LNCaP clone FGC (cell line): ENCODE data around the gene PIGU.

Experiments used
- DNase-seq: peaks from one replicate; pipeline ENCODE4 v3.0.0-alpha.2; 2011; ENCODE audit warnings: low read depth
- H3K4me3 ChIP-seq: 2 replicates; pipeline ENCODE4 v1.5.1; 2011; ENCODE audit warnings: mild to moderate bottlenecking, low read depth, low read length, control low read depth
- CTCF ChIP-seq: IDR thresholded peaks from 2 replicates; pipeline ENCODE4 v1.5.1; 2012; ENCODE audit warnings: mild to moderate bottlenecking; ENCODE audit not compliant: control insufficient read depth, insufficient read depth; ENCODE audit errors: extremely low read depth

The PIGU gene

GRCh38 chr20:34709831-34710567 is 33.1 kb upstream of the PIGU start:
- DNase-seq: no peak
- peak; percentile 42 for TF ChIP-seq CTCF

DNA sequence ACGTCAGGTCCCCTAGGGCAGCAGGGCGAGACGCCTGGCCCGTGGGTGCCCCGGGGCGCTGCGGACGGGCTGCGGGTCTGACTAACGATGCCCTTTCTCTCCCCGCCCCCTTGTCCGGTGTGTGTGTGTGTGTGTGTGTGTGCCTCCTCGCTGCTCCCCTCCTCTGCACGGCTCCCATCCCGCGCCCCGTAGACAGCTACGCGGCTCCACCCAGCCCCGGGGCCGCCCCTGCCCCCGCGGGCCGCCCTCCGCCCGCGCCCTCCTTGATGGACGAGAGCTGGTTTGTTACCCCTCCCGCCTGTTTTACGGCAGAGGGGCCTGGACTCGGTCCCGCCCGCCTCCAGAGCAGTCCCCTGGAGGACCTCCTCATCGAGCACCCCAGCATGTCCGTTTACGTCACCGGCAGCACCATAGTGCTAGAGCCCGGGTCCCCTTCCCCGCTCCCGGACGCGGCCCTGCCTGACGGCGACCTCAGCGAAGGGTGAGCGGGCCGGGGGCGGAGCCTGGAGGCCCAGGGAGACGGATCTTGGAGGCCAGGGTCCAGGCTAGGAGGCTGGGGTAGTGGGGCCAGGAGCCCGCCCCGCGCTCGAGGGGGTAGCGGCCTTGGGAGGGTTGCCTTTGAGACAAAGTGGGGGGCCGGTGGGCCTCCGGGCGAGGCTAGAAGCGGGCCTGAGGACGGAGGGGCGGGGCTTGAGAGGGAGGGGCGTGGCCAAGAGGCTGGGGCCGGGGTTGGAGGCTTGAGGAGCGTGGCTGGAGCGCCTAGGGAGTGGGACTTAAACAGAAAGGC is 32.3 kb upstream of the PIGU start:
- no peak for TF ChIP-seq CTCF

More at GRCh38 chr20:34709831-34710567, 33.1 kb upstream of the PIGU start:
- H3K4me3 ChIP-seq: peak overlapping the region; percentile 48

GRCh38 chr20:34708621-34709043 is 31.7 kb upstream of the PIGU start:
- TF ChIP-seq CTCF: peak; percentile 46
- DNase-seq: no peak
- H3K4me3 ChIP-seq: no peak overlapping the region

More for the DNA sequence above, 32.3 kb upstream of the PIGU start:
- H3K4me3 ChIP-seq: peak overlapping the region; percentile 48
- no peak for DNase-seq

DNA sequence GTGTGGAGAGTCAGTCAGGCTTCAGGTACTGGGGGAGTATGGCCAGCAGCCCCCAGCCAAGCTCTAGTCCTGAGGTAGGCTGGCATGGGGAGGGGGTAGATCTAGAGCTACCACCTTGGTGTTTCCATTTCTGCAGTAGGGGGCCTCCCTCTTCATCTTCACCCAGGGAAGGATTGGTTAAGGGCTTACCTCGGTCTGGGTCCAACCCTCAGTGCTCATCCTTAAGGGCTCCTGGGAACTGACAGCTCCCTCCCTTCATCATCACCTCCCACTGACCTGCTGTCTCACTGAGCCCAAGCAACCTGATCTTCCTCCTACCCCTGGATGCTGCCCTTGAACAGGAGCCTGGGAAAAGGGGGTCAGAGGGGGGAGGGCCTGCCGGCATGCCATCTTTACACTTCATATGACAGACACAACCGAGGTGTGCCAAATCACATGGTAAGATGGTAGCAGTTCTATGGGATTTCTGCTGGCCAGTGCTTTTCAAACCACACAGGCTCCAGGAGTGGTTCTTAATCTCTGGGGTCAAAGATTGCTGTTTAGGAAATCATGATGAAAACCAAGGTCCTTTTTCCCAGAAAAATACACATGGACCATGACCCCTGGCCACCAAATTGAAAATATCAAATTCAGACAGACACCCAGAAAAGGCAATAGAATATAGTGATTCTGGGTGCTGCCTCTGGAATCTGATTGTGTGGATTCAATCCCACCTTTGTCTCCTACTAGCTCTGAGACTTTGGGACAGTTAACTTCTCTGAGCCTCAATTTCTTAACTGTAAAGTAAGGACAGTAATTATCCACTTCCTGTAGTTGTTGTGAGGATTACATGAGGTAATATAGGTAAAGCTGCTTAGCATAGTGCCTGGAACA is 30.3 kb upstream of the PIGU start:
- DNase-seq: no peak
- no peak overlapping the region for H3K4me3 ChIP-seq
- no peak for TF ChIP-seq CTCF

- TF ChIP-seq CTCF: no peak
- H3K4me3 ChIP-seq: no peak overlapping the region
- no peak for DNase-seq
Measured at GRCh38 chr20:34706302-34706875, 29.5 kb upstream of the PIGU start.

GRCh38 chr20:34705397-34706301 is 28.8 kb upstream of the PIGU start:
- DNase-seq: no peak
- peak overlapping the region; percentile 91 for H3K4me3 ChIP-seq
- TF ChIP-seq CTCF: no peak; the same call in 1 of the 2 replicates
